A549 (cell line): ENCODE data around the gene CHIC2. TPM values are rescaled to one million over a fixed set of nuclear protein-coding genes. Genes with fewer than 3 reads are reported as not detected.

Source experiments
- ATAC-seq, 2 experiments: fragments of 200-7000 bp in 1 of 2; fragments of >200 bp in 1 of 2; cut with Nextera tagmentation in 1 of 2; cut with Tn5 transposase in 1 of 2; 3 replicates each; pipeline versions ENCODE4 v1.8.0 to v1.9.1; 2018 to 2020; ENCODE audit warnings: mild to moderate bottlenecking in 1 of 2, moderate library complexity in 1 of 2
- CTCF ChIA-PET: fragments of 300-600 bp; sonication (Branson Sonifier 250); formaldehyde crosslinking; extraction: SDS; loops from one replicate; lab custom pipeline; 2021; ENCODE audit warnings: antibody characterized with exemption, inconsistent platforms; lab: Yijun Ruan, JAX
- POLR2A ChIA-PET: fragments of 350-600 bp; formaldehyde crosslinking; extraction: SDS; loops from one replicate; lab custom pipeline; 2021; ENCODE audit warnings: antibody characterized with exemption, inconsistent platforms; lab: Yijun Ruan, JAX
- DNase-seq, 2 experiments: peaks; one replicate each; pipeline versions ENCODE4 v3.0.0 to v3.0.0-alpha.2; 2011 to 2016; ENCODE audit warnings: low read depth in 1 of 2, low spot score in 1 of 2
- FAIRE-seq: peaks from 2 replicates; lab custom pipeline; 2011; peaks lifted over from hg19 to GRCh38; lab: Jason Lieb, UNC
- H3K27ac ChIP-seq, 2 experiments: fragments of >200 bp; sonication (Bioruptor Twin); formaldehyde crosslinking; 3 replicates each; pipeline ENCODE4 v1.5.1; 2016 to 2017
- H3K4me1 ChIP-seq: fragments of >200 bp; sonication (Bioruptor Twin); formaldehyde crosslinking; 3 replicates; pipeline ENCODE4 v1.6.1; 2016
- H3K4me2 ChIP-seq: fragments of >200 bp; sonication (Bioruptor Twin); formaldehyde crosslinking; 3 replicates; pipeline ENCODE4 v1.6.1; 2016
- H3K4me3 ChIP-seq: fragments of >200 bp; sonication (Bioruptor Twin); formaldehyde crosslinking; 3 replicates; pipeline ENCODE4 v1.5.1; 2016
- H3K9me3 ChIP-seq: fragments of >200 bp; sonication (Bioruptor Twin); formaldehyde crosslinking; 3 replicates; pipeline ENCODE4 v1.6.1; 2016
- CBX2 ChIP-seq: fragments of 200-600 bp; sonication (generic); IDR thresholded peaks from 2 replicates; pipeline ENCODE4 v1.6.1; 2016; ENCODE audit warnings: low read depth, mild to moderate bottlenecking, borderline replicate concordance
- CEBPB ChIP-seq, 2 experiments: fragments of >200 bp in 1 of 2; sonication (Bioruptor Twin) in 1 of 2; formaldehyde crosslinking in 1 of 2; IDR thresholded peaks; 2 replicates each; pipeline ENCODE4 v1.6.1; 2012 to 2016
- CHD4 ChIP-seq: fragments of 200-600 bp; sonication (generic); IDR thresholded peaks from 2 replicates; pipeline ENCODE4 v1.6.1; 2016; ENCODE audit warnings: antibody characterized with exemption, mild to moderate bottlenecking, borderline replicate concordance
- CTCF ChIP-seq: fragments of >200 bp; sonication (Bioruptor Twin); formaldehyde crosslinking; IDR thresholded peaks from 3 replicates; pipeline ENCODE4 v1.5.1; 2016
- EHF ChIP-seq: fragments of 250-450 bp; sonication (Bioruptor Pico); IDR thresholded peaks from 2 replicates; pipeline ENCODE4 v1.5.0; 2020; ENCODE audit warnings: mild to moderate bottlenecking
- EHMT2 ChIP-seq: fragments of 200-600 bp; sonication (generic); IDR thresholded peaks from 2 replicates; pipeline ENCODE4 v1.6.1; 2016; ENCODE audit warnings: antibody characterized with exemption, low read depth, mild to moderate bottlenecking, moderate library complexity
- HES2 ChIP-seq: fragments of >200 bp; sonication (Bioruptor Twin); formaldehyde crosslinking; IDR thresholded peaks from 2 replicates; pipeline ENCODE4 v1.6.1; 2016
- HEYL ChIP-seq: fragments of 250-450 bp; sonication (Bioruptor Pico); IDR thresholded peaks from 2 replicates; pipeline ENCODE4 v1.8.0; 2021; ENCODE audit warnings: mild to moderate bottlenecking, moderate library complexity
- HMGXB4 ChIP-seq: fragments of 250-450 bp; sonication (Bioruptor Pico); IDR thresholded peaks from 2 replicates; pipeline ENCODE4 v1.5.0; 2021; ENCODE audit warnings: mild to moderate bottlenecking, moderate library complexity, borderline replicate concordance
- HOXB5 ChIP-seq: fragments of 250-450 bp; sonication (Bioruptor Pico); IDR thresholded peaks from 2 replicates; pipeline ENCODE4 v1.5.0; 2020; ENCODE audit warnings: mild to moderate bottlenecking, moderate library complexity
- JUNB ChIP-seq: fragments of >200 bp; sonication (Bioruptor Twin); formaldehyde crosslinking; IDR thresholded peaks from 2 replicates; pipeline ENCODE4 v1.6.1; 2016
- POLR2A ChIP-seq: IDR thresholded peaks from 2 replicates; pipeline ENCODE4 v1.6.1; 2012; ENCODE audit warnings: mild to moderate bottlenecking, low read length
- RARB ChIP-seq: fragments of 250-450 bp; sonication (Bioruptor Pico); IDR thresholded peaks from 2 replicates; pipeline ENCODE4 v1.8.0; 2021; ENCODE audit warnings: mild to moderate bottlenecking, moderate library complexity
- RFX5 ChIP-seq: fragments of 450-650 bp; IDR thresholded peaks from 2 replicates; pipeline ENCODE4 v1.7.1; 2014; ENCODE audit warnings: antibody characterized with exemption, mild to moderate bottlenecking, moderate library complexity
- RNF2 ChIP-seq: fragments of 200-600 bp; sonication (generic); IDR thresholded peaks from 2 replicates; pipeline ENCODE4 v1.6.1; 2016; ENCODE audit warnings: low read depth, mild to moderate bottlenecking, antibody characterized with exemption, moderate library complexity, borderline replicate concordance
- SMC3 ChIP-seq: fragments of >200 bp; sonication (Bioruptor Twin); formaldehyde crosslinking; IDR thresholded peaks from 3 replicates; pipeline ENCODE4 v1.6.1; 2018; ENCODE audit warnings: inconsistent platforms
- SREBF2 ChIP-seq: fragments of 450-650 bp; IDR thresholded peaks from 2 replicates; pipeline ENCODE4 v1.6.1; 2014; ENCODE audit warnings: mild to moderate bottlenecking, moderate library complexity
- ZNF302 ChIP-seq: fragments of 250-450 bp; sonication (Bioruptor Pico); IDR thresholded peaks from 2 replicates; pipeline ENCODE4 v1.9.0; 2021; ENCODE audit warnings: inconsistent platforms, mild to moderate bottlenecking, moderate library complexity
- ZSCAN20 ChIP-seq: fragments of 250-450 bp; sonication (Bioruptor Pico); IDR thresholded peaks from 2 replicates; pipeline ENCODE4 v1.8.0; 2022; ENCODE audit warnings: mild to moderate bottlenecking, moderate library complexity
- WGBS: methylation state at CpG from one replicate; pipeline ENCODE4 v1.1.6; 2017; ENCODE audit errors: missing lambda C conversion rate; 5-methylcytosine and 5-hydroxymethylcytosine counted together
- polyA plus RNA-seq, 4 experiments: library from polyadenylated mRNA; depleted of rRNA in 3 of 4; stranded (reverse); fragments of >200 nt; fragmentation: RNase III in 1 of 4; extraction: RNeasy Plus Mini Kit Qiagen cat#74134 plus additional on column Dnase treatment in 1 of 4; gene quantifications; 2 replicates in 3 of 4; 3 replicates in 1 of 4; pipeline ENCODE4 v1.2.3, GENCODE V29; 2011 to 2017
- TF ChIP-seq, protein P1 (sequence below): fragments of 250-450 bp; sonication (Bioruptor Pico); IDR thresholded peaks from 2 replicates; pipeline ENCODE4 v1.5.0; 2020; ENCODE audit warnings: low read depth, mild to moderate bottlenecking, moderate library complexity
- TF ChIP-seq, protein P2 (sequence below): IDR thresholded peaks from 2 replicates; pipeline ENCODE4 v1.6.1; 2012; ENCODE audit warnings: low read depth, borderline replicate concordance
- TF ChIP-seq, protein P3 (sequence below): IDR thresholded peaks from 2 replicates; pipeline ENCODE4 v1.6.1; 2012

The CHIC2 gene
- polyA plus RNA-seq, 2 of the 4 experiments (the other 2 are of a cell fraction): 5.9 to 10.1 TPM

- TF ChIP-seq ZNF302 (CRISPR knock-in tag) (no peak), HEYL (no peak), RNF2 (no peak), RARB (no peak), CHD4 (no peak), JUNB (no peak), HMGXB4 (no peak), HES2 (no peak), POLR2A (no peak), SMC3 (no peak)
- TF ChIP-seq, protein P1, sequence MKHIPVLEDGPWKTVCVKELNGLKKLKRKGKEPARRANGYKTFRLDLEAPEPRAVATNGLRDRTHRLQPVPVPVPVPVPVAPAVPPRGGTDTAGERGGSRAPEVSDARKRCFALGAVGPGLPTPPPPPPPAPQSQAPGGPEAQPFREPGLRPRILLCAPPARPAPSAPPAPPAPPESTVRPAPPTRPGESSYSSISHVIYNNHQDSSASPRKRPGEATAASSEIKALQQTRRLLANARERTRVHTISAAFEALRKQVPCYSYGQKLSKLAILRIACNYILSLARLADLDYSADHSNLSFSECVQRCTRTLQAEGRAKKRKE: no peak
- no peaks in the 10 kb centered on the region for H3K9me3 ChIP-seq
- ChIA-PET CTCF (no interaction called here), POLR2A (no interaction called here)
- WGBS: 84% methylated on average over 10 of the region's 10 CpGs
- DNase-seq (no peak), FAIRE-seq (no peak), ATAC-seq (no peak)
- no peak overlapping the region for H3K4me2 ChIP-seq
- H3K27ac ChIP-seq: no peak overlapping the region
- H3K4me1 ChIP-seq: peaks cover 3% of the 10 kb centered on the region; the same call in 1 of the 3 replicates
- no peak overlapping the region for H3K4me3 ChIP-seq
Measured at GRCh38 chr4:54001668-54002365, 62.6 kb downstream of the CHIC2 start.

GRCh38 chr4:53997898-53998297 lies 66.5 kb downstream of the CHIC2 start:
- no peak overlapping the region for H3K4me3 ChIP-seq
- H3K27ac ChIP-seq: no peak overlapping the region
- FAIRE-seq (no peak), DNase-seq (no peak), ATAC-seq (no peak)
- H3K4me2 ChIP-seq: no peak overlapping the region
- WGBS: 62% methylated on average over 4 of the region's 4 CpGs
- no peak for TF ChIP-seq RNF2
- ChIA-PET POLR2A (no interaction called here), CTCF (no interaction called here)
- no peaks in the 10 kb centered on the region for H3K9me3 ChIP-seq
- H3K4me1 ChIP-seq: no peaks in the 10 kb centered on the region

DNA sequence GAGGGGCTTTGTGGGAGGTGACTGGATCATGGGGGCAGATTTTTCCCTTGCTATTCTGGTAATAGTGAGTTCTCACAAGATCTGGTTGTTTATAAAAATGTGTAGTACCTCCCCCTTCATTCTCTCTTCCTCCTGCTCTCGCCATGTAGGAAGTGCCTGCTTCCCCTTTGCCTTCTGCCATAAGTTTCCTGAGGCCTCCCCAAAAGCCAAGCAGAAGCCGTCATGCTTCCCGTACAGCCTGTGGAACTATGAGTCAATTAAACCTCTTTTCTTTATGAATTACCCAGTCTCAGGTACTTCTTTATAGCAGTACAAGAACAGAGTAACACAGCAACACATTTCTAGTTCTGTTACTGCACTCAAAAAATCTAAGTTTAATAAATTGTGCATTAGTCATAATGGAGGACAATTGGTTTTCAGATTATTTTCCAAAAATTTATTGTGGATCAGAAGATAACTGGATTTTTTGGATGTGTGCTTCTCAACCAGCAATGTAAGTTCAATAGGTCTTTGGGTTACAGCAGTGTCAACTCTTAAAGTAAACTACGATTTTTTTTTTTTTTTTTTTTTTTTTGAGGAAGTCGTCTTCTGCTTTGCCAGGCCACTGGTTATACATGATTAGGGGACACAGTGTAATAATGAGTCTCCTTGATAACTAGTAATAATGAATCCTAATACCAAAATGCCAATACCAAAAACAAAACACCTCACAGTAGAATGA lies 69.9 kb downstream of the CHIC2 start:
- CTCF ChIA-PET: no interaction called here
- ATAC-seq: no peak
- WGBS: 92% methylated on average over 5 of the region's 5 CpGs

DNA sequence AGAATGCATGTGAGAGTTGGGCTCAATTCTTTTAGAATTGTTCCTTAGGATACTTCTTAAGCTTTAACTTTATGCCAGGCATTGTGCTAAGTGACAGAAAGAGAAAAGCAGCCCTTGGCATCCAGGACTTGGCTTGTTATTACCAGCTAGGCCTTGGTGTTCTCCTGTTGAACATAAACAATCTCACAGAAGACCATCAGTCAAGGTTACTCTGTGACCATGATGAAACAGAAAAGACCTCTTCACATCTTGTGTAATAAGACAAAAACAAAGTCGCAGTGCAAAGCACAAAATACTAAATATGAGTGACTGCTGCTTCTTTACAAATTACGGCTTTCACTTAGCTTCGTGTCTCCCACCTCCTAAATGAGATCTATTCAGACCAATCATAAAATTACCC lies 71.6 kb downstream of the CHIC2 start:
- Histone ChIP-seq H3K4me3 (no peak overlapping the region), H3K9me3 (no peaks in the 10 kb centered on the region), H3K27ac (no peak overlapping the region), H3K4me2 (no peak overlapping the region), H3K4me1 (no peaks in the 10 kb centered on the region)
- CTCF ChIA-PET: no interaction called here
- DNase-seq: no peak
- ATAC-seq: no peak
- WGBS: 99% methylated on average over 3 of the region's 3 CpGs
- POLR2A ChIA-PET: no interaction called here
- no peak for FAIRE-seq
- TF ChIP-seq RFX5 (no peak), HEYL (no peak), ZSCAN20 (CRISPR knock-in tag) (no peak), SREBF2 (no peak), CTCF (no peak), EHMT2 (no peak), CEBPB (IDR thresholded peaks at IDR 0.05) (no peak), CBX2 (no peak), EHF (no peak), HOXB5 (no peak)
- TF ChIP-seq, protein P2, sequence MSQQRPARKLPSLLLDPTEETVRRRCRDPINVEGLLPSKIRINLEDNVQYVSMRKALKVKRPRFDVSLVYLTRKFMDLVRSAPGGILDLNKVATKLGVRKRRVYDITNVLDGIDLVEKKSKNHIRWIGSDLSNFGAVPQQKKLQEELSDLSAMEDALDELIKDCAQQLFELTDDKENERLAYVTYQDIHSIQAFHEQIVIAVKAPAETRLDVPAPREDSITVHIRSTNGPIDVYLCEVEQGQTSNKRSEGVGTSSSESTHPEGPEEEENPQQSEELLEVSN: no peak
- TF ChIP-seq, protein P3, sequence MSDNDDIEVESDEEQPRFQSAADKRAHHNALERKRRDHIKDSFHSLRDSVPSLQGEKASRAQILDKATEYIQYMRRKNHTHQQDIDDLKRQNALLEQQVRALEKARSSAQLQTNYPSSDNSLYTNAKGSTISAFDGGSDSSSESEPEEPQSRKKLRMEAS: no peak
- TF ChIP-seq, protein P1: no peak

More for the DNA sequence above, 69.9 kb downstream of the CHIC2 start:
- Histone ChIP-seq H3K4me3 (no peak overlapping the region), H3K4me1 (no peaks in the 10 kb centered on the region), H3K4me2 (no peak overlapping the region), H3K9me3 (no peaks in the 10 kb centered on the region), H3K27ac (no peak overlapping the region)
- TF ChIP-seq, protein P3: no peak
- FAIRE-seq (no peak), DNase-seq (no peak)
- POLR2A ChIA-PET: no interaction called here
